ENCODE measurements around the gene TCF4. TPM values are rescaled to one million over a fixed set of nuclear protein-coding genes. Genes with fewer than 3 reads are reported as not detected.

The TCF4 gene
- total RNA-seq, 5 donors from 2014 or later (not counting 1 experiment from before 2014, with no cell fraction given) = 2.6 to 11.0 (median 6.6) TPM

GRCh38 chr18:55300421-55300935, 287.5 kb downstream of the TCF4 start:
- Mint-ChIP-seq H3K9me3 (no peaks in the 10 kb centered on the region), H3K27ac (no peak overlapping the region), H3K4me3 (no peak overlapping the region), H3K27me3 (no peaks in the 10 kb centered on the region), H3K4me1 (no peaks in the 10 kb centered on the region), H3K36me3 (no peaks in the 10 kb centered on the region)
- Histone ChIP-seq H3K36me3 (ENCODE audit: control insufficient read depth in 2 of 2, extremely low read depth in 1 of 2, insufficient read depth in 1 of 2, low read length in 1 of 2) (no peaks in the 10 kb centered on the region), H3K27ac (ENCODE audit: low read length) (no peak overlapping the region), H3K9me3 (no peaks in the 10 kb centered on the region), H3K4me1 (ENCODE audit: control insufficient read depth in 1 of 2, extremely low read depth in 1 of 2, insufficient read depth in 2 of 2, low read length in 2 of 2) (no peaks in the 10 kb centered on the region), H3K4me3 (ENCODE audit: control insufficient read depth in 1 of 2, extremely low read depth in 1 of 2, low read length in 1 of 2) (no peak overlapping the region), H3K27me3 (replicated peaks in 1 of 2; ENCODE audit: control insufficient read depth in 2 of 2, extremely low read depth in 1 of 2, insufficient read depth in 2 of 2, low read length in 1 of 2) (no peaks in the 10 kb centered on the region)
- DNase-seq (no peak), ATAC-seq (replicated peaks in 1 of 4) (no peak)
- POLR2A ChIA-PET = no interaction called here
- CTCF ChIA-PET = no interaction called here
- 87% methylated on average over 5 of the region's 11 CpGs for WGBS (ENCODE audit: insufficient coverage)

GRCh38 chr18:55296778-55297177, 291.2 kb downstream of the TCF4 start:
- no peak for DNase-seq
- H3K36me3 ChIP-seq (ENCODE audit: control insufficient read depth in 2 of 2, extremely low read depth in 1 of 2, insufficient read depth in 1 of 2, low read length in 1 of 2) = no peaks in the 10 kb centered on the region
- Mint-ChIP-seq H3K36me3 (no peaks in the 10 kb centered on the region), H3K27me3 (no peaks in the 10 kb centered on the region), H3K4me3 (no peak overlapping the region), H3K9me3 (peaks cover 0 to 1% (median 0%) of the 10 kb centered on the region in 3 donors), H3K27ac (no peak overlapping the region), H3K4me1 (no peaks in the 10 kb centered on the region)
- H3K9me3 ChIP-seq = no peaks in the 10 kb centered on the region
- H3K27me3 ChIP-seq (replicated peaks in 1 of 2; ENCODE audit: control insufficient read depth in 2 of 2, extremely low read depth in 1 of 2, insufficient read depth in 2 of 2, low read length in 1 of 2) = no peaks in the 10 kb centered on the region
- CTCF ChIA-PET = interaction anchor here in 1 of 2 donors (0.5 kb wide), 1 partner anchor 1256 kb away, joined by 7 read pairs; no protein-coding TSS in a partner anchor
- H3K4me3 ChIP-seq (ENCODE audit: control insufficient read depth in 1 of 2, extremely low read depth in 1 of 2, low read length in 1 of 2) = no peak overlapping the region
- H3K27ac ChIP-seq (ENCODE audit: low read length) = no peak overlapping the region
- no peak for ATAC-seq (replicated peaks in 1 of 4)
- no CpG with 5 or more reads among the region's 3 CpGs for WGBS (ENCODE audit: insufficient coverage)
- POLR2A ChIA-PET = interaction anchor here in 1 of 2 donors (0.5 kb wide), 1 partner anchor 15 kb away, joined by 3 read pairs; no protein-coding TSS in a partner anchor
- H3K4me1 ChIP-seq (ENCODE audit: control insufficient read depth in 1 of 2, extremely low read depth in 1 of 2, insufficient read depth in 2 of 2, low read length in 2 of 2) = no peaks in the 10 kb centered on the region

- DNase-seq = no peak
- no peak for ATAC-seq (replicated peaks in 1 of 4)
- H3K4me3 ChIP-seq (ENCODE audit: control insufficient read depth in 1 of 2, extremely low read depth in 1 of 2, low read length in 1 of 2) = no peak overlapping the region
- no peaks in the 10 kb centered on the region for H3K36me3 Mint-ChIP-seq
- no peaks in the 10 kb centered on the region for H3K4me1 ChIP-seq (ENCODE audit: control insufficient read depth in 1 of 2, extremely low read depth in 1 of 2, insufficient read depth in 2 of 2, low read length in 2 of 2)
- no peaks in the 10 kb centered on the region for H3K27me3 Mint-ChIP-seq
- H3K4me1 Mint-ChIP-seq = no peaks in the 10 kb centered on the region
- no peaks in the 10 kb centered on the region for H3K9me3 ChIP-seq
- WGBS (ENCODE audit: insufficient coverage) = 80% methylated on average over 1 of the region's 2 CpGs
- ChIA-PET POLR2A (interaction anchor here in 1 of 2 donors (0.5 kb wide), 1 partner anchor 14 kb away, joined by 3 read pairs; no protein-coding TSS in a partner anchor), CTCF (interaction anchor here in 1 of 2 donors (0.5 kb wide), 1 partner anchor 1256 kb away, joined by 7 read pairs; no protein-coding TSS in a partner anchor)
- no peaks in the 10 kb centered on the region for H3K36me3 ChIP-seq (ENCODE audit: control insufficient read depth in 2 of 2, extremely low read depth in 1 of 2, insufficient read depth in 1 of 2, low read length in 1 of 2)
- peaks cover 0 to 1% (median 0%) of the 10 kb centered on the region in 3 donors for H3K9me3 Mint-ChIP-seq
- H3K4me3 Mint-ChIP-seq = no peak overlapping the region
- no peak overlapping the region for H3K27ac Mint-ChIP-seq
- no peaks in the 10 kb centered on the region for H3K27me3 ChIP-seq (replicated peaks in 1 of 2; ENCODE audit: control insufficient read depth in 2 of 2, extremely low read depth in 1 of 2, insufficient read depth in 2 of 2, low read length in 1 of 2)
- no peak overlapping the region for H3K27ac ChIP-seq (ENCODE audit: low read length)
Measured at GRCh38 chr18:55296115-55296514, 291.9 kb downstream of the TCF4 start.

- ChIA-PET CTCF (no interaction called here), POLR2A (no interaction called here)
- Histone ChIP-seq H3K9me3 (no peaks in the 10 kb centered on the region), H3K4me1 (ENCODE audit: control insufficient read depth in 1 of 2, extremely low read depth in 1 of 2, insufficient read depth in 2 of 2, low read length in 2 of 2) (no peaks in the 10 kb centered on the region), H3K4me3 (ENCODE audit: control insufficient read depth in 1 of 2, extremely low read depth in 1 of 2, low read length in 1 of 2) (no peak overlapping the region), H3K27ac (ENCODE audit: low read length) (no peak overlapping the region), H3K36me3 (ENCODE audit: control insufficient read depth in 2 of 2, extremely low read depth in 1 of 2, insufficient read depth in 1 of 2, low read length in 1 of 2) (no peaks in the 10 kb centered on the region), H3K27me3 (replicated peaks in 1 of 2; ENCODE audit: control insufficient read depth in 2 of 2, extremely low read depth in 1 of 2, insufficient read depth in 2 of 2, low read length in 1 of 2) (no peaks in the 10 kb centered on the region)
- ATAC-seq (replicated peaks in 1 of 4) = no peak
- no peaks in the 10 kb centered on the region for H3K4me1 Mint-ChIP-seq
- peaks cover 0 to 1% (median 0%) of the 10 kb centered on the region in 3 donors for H3K9me3 Mint-ChIP-seq
- H3K36me3 Mint-ChIP-seq = no peaks in the 10 kb centered on the region
- no peaks in the 10 kb centered on the region for H3K27me3 Mint-ChIP-seq
- no peak for DNase-seq
- WGBS (ENCODE audit: insufficient coverage) = no CpG with 5 or more reads among the region's 2 CpGs
- no peak overlapping the region for H3K4me3 Mint-ChIP-seq
- no peak overlapping the region for H3K27ac Mint-ChIP-seq
Measured at GRCh38 chr18:55290898-55291297, 297.1 kb downstream of the TCF4 start.

GRCh38 chr18:55289775-55290174, 298.2 kb downstream of the TCF4 start:
- Mint-ChIP-seq H3K27me3 (no peaks in the 10 kb centered on the region), H3K36me3 (no peaks in the 10 kb centered on the region), H3K4me3 (no peak overlapping the region), H3K27ac (no peak overlapping the region), H3K4me1 (no peaks in the 10 kb centered on the region), H3K9me3 (peaks cover 0 to 1% (median 0%) of the 10 kb centered on the region in 3 donors)
- CTCF ChIA-PET = no interaction called here
- Histone ChIP-seq H3K27me3 (replicated peaks in 1 of 2; ENCODE audit: control insufficient read depth in 2 of 2, extremely low read depth in 1 of 2, insufficient read depth in 2 of 2, low read length in 1 of 2) (no peaks in the 10 kb centered on the region), H3K4me3 (ENCODE audit: control insufficient read depth in 1 of 2, extremely low read depth in 1 of 2, low read length in 1 of 2) (no peak overlapping the region), H3K9me3 (no peaks in the 10 kb centered on the region), H3K36me3 (ENCODE audit: control insufficient read depth in 2 of 2, extremely low read depth in 1 of 2, insufficient read depth in 1 of 2, low read length in 1 of 2) (no peaks in the 10 kb centered on the region), H3K4me1 (ENCODE audit: control insufficient read depth in 1 of 2, extremely low read depth in 1 of 2, insufficient read depth in 2 of 2, low read length in 2 of 2) (no peaks in the 10 kb centered on the region), H3K27ac (ENCODE audit: low read length) (no peak overlapping the region)
- WGBS (ENCODE audit: insufficient coverage) = no CpG with 5 or more reads among the region's 2 CpGs
- POLR2A ChIA-PET = no interaction called here
- DNase-seq (no peak), ATAC-seq (replicated peaks in 1 of 4) (no peak)

GRCh38 chr18:55289048-55289447, 298.9 kb downstream of the TCF4 start:
- no peak for DNase-seq
- ATAC-seq (replicated peaks in 1 of 4) = no peak
- no peaks in the 10 kb centered on the region for H3K27me3 Mint-ChIP-seq
- no CpG with 5 or more reads among the region's 3 CpGs for WGBS (ENCODE audit: insufficient coverage)
- POLR2A ChIA-PET = no interaction called here
- H3K27ac ChIP-seq (ENCODE audit: low read length) = no peak overlapping the region
- H3K4me3 ChIP-seq (ENCODE audit: control insufficient read depth in 1 of 2, extremely low read depth in 1 of 2, low read length in 1 of 2) = no peak overlapping the region
- H3K9me3 ChIP-seq = no peaks in the 10 kb centered on the region
- H3K36me3 ChIP-seq (ENCODE audit: control insufficient read depth in 2 of 2, extremely low read depth in 1 of 2, insufficient read depth in 1 of 2, low read length in 1 of 2) = no peaks in the 10 kb centered on the region
- H3K36me3 Mint-ChIP-seq = no peaks in the 10 kb centered on the region
- no peak overlapping the region for H3K27ac Mint-ChIP-seq
- no peaks in the 10 kb centered on the region for H3K27me3 ChIP-seq (replicated peaks in 1 of 2; ENCODE audit: control insufficient read depth in 2 of 2, extremely low read depth in 1 of 2, insufficient read depth in 2 of 2, low read length in 1 of 2)
- H3K4me1 Mint-ChIP-seq = no peaks in the 10 kb centered on the region
- H3K4me1 ChIP-seq (ENCODE audit: control insufficient read depth in 1 of 2, extremely low read depth in 1 of 2, insufficient read depth in 2 of 2, low read length in 2 of 2) = no peaks in the 10 kb centered on the region
- no peak overlapping the region for H3K4me3 Mint-ChIP-seq
- peaks cover 0 to 1% (median 0%) of the 10 kb centered on the region in 3 donors for H3K9me3 Mint-ChIP-seq
- CTCF ChIA-PET = no interaction called here

Measured in T-cell (primary cell).